ENCODE results near the gene USP12.
"Not testable (repeated sequence)": the region's sequence is repeated elsewhere in the genome, so short reads cannot be mapped to it uniquely, and the experiment has no call there.

Gene USP12

GRCh38 chr13:27147530-27148170 lies 24.0 kb downstream of the USP12 start:
- DNase-seq = no peak

GRCh38 chr13:27141746-27142145 lies 29.9 kb downstream of the USP12 start:
- no peak for DNase-seq

- DNase-seq = not testable (repeated sequence)
These were observed 30.5 kb downstream of the USP12 start for GRCh38 chr13:27141159-27141558.

- no peak for DNase-seq
These were observed 31.6 kb downstream of the USP12 start for GRCh38 chr13:27140060-27140459.

- no peak for DNase-seq
These were observed 32.0 kb downstream of the USP12 start for GRCh38 chr13:27139565-27139964.

GRCh38 chr13:27138457-27139093 lies 33.0 kb downstream of the USP12 start:
- no peak for DNase-seq

- DNase-seq = no peak
These were observed 33.9 kb downstream of the USP12 start for GRCh38 chr13:27137759-27138158.

GRCh38 chr13:27135023-27135422 lies 36.6 kb downstream of the USP12 start:
- no peak for DNase-seq

GRCh38 chr13:27133889-27134288 lies 37.7 kb downstream of the USP12 start:
- DNase-seq = no peak

GRCh38 chr13:27132538-27132937 lies 39.1 kb downstream of the USP12 start:
- no peak for DNase-seq

GRCh38 chr13:27131906-27132305 lies 39.7 kb downstream of the USP12 start:
- no peak for DNase-seq

GRCh38 chr13:27130979-27131623 lies 40.5 kb downstream of the USP12 start:
- peak; percentile 66 for DNase-seq

- DNase-seq = no peak
These were observed 41.2 kb downstream of the USP12 start for GRCh38 chr13:27130223-27130978.

- DNase-seq = no peak
These were observed 42.6 kb downstream of the USP12 start for GRCh38 chr13:27128825-27129627.

- DNase-seq = no peak
These were observed 44.8 kb downstream of the USP12 start for GRCh38 chr13:27126859-27127258.

GRCh38 chr13:27125357-27126282 lies 46.0 kb downstream of the USP12 start:
- DNase-seq = no peak

GRCh38 chr13:27124571-27124970 lies 47.0 kb downstream of the USP12 start:
- no peak for DNase-seq

GRCh38 chr13:27123445-27123844 lies 48.2 kb downstream of the USP12 start:
- not testable (repeated sequence) for DNase-seq

GRCh38 chr13:27122036-27122435 lies 49.6 kb downstream of the USP12 start:
- DNase-seq = no peak

- DNase-seq = no peak
These were observed 50.8 kb downstream of the USP12 start for GRCh38 chr13:27120811-27121210.

GRCh38 chr13:27120011-27120410 lies 51.6 kb downstream of the USP12 start:
- DNase-seq = no peak

Data from activated CD8-positive, alpha-beta memory T cell treated with anti-CD3 and anti-CD28 coated beads, Interleukin-2, amount 50 U/mL, for 4 hours (primary cell).